Activated CD4-positive, alpha-beta T cell treated with anti-CD3 and anti-CD28 coated beads, Interleukin-2, amount 50 U/mL, for 16 hours (primary cell): ENCODE data around the gene ASGR1.

Source experiments
- DNase-seq: peaks from one replicate; pipeline ENCODE4 v3.0.0-alpha.2; 2020

The ASGR1 gene

GRCh38 chr17:7215652-7216180, 36.5 kb upstream of the ASGR1 start:
- no peak for DNase-seq

DNA sequence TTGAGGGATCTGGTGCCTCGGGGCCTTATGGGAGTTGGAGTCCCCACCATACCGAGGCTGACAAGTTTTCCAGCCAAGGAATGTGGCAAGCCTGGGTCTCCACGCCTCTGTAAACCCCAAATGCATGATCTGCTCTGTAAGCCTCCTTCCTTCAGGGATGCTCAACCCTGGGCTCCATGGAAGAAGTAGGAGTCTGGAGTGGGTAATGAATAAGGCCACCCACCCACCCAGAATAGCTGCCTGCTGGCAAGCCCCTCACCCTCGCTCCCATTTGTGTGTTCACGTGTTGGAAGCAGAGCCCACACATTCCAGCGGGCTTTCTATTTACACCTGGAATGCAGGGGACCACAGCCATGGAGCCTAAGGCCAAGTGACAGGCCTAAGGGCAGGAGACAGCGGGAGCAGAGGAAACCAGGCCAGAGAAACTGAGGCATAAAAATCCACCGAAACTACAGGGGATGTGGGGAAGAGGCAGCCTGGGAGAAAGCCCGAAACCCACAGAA, 36.0 kb upstream of the ASGR1 start:
- DNase-seq = no peak

DNA sequence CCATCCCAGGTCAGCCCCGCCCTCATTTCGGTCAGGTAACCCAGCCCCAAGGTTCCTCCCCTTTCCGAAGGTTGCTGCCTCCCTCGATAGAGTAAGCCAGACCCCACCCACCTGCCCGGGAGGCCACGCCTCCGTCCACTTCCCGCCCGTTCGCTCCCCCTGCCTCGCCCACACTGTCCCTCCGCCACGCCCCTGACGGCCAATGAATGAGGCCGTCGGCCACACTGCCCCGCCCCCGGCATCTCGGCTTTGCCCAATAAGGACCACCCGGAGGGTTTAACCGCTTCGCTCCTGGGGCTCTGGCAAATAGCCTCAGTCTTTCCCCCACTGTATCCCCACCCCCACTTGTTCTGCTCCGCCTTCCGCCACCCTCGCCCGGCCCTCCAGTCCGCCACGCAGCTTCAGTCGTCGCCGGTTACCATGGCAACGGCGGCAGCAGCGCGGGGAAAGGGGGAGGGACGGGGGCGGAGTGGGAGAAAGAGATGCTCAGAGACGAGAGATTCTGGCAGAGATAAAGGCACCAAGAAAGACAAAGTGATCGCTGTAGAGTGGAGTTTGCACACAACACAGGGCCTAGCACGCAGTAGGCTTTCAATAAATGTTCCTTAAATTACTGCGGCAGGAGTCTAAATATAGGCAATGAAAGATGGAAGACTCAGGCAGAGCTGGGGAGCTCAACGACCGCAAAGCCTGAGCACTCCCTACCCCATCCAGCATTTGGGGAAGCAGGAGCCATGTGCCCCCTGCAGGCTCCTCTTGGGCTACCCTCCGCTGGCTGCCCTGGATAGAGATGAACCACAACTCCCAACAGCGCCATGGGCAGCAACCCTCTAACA, 35.3 kb upstream of the ASGR1 start:
- peak; percentile 99 for DNase-seq

GRCh38 chr17:7213895-7214299, 34.7 kb upstream of the ASGR1 start:
- DNase-seq = peak; percentile 60

DNA sequence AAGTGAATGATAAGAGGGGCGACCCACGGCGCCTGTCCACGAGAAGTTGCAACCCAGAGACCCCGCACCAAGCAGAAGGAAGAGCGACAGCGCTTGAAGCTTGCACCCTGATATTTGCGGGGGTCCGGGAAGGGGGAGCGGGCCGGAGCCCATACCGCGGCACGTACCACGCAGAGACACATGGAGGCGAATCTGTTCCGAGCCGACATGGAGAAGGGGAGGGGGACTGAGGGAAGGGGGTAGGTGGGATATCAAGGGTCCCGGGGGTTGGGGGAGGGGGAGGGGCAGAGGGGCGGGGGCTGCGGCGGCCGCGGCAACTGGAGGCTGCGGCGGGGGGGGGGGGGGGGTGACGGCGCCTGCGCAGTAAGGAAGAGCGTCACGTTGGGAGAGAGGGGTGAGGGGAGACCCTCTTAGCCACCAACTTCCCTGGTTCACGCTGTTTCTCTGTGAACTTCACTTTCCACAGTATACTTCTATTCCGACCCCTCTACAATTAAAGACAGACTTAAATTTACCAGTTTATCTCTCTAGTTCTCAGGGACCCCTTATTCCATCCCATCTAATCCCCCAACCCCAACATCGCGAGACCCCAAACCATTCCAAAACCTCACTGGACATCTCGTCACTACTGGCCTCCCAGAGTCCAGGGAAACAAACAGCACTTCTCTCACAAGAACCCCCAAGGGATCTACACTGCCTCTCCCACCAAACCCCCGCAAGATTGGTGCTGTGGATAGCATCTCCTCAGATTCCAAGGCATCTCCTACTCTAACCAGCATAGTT, 32.5 kb upstream of the ASGR1 start:
- DNase-seq = no peak

GRCh38 chr17:7208754-7209460, 29.7 kb upstream of the ASGR1 start:
- DNase-seq = no peak

GRCh38 chr17:7208027-7208571, 28.9 kb upstream of the ASGR1 start:
- DNase-seq = no peak

- DNase-seq = no peak
Measured at GRCh38 chr17:7207120-7208001, 28.2 kb upstream of the ASGR1 start.

- no peak for DNase-seq
Measured at GRCh38 chr17:7205561-7205960, 26.4 kb upstream of the ASGR1 start.

DNA sequence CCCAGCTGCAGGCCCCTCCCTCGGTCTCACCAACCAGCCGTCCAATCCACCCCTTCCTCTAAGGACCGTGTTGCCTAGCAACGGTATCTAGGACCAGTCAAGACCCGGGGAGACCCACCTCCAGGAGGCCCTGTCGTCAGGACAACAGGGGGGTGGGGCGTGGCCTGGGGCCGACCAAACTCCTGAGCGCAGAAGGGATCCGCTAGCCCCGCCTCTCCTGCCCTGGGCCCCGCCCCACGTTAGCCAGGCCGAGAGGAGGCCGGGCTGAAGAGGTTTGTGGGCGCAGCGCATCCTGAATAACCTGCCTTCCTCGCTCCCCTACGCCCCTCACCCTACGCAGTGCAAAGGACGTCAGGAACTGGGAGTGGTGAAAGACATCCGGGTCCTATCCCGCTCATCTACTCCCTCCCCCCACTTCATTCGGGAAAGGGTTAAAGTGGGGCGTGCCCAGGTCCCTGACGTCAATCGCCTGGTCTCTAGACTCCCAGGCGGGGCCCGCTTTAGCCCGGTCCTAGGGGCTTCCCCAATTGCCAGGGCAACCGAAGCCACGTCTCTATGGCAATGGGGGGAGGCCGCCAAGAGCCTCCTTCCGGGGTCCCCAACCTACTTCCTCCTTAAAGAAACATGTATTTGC, 25.8 kb upstream of the ASGR1 start:
- peak; percentile 92 for DNase-seq

- DNase-seq = no peak
Measured at GRCh38 chr17:7204336-7204735, 25.2 kb upstream of the ASGR1 start.

DNA sequence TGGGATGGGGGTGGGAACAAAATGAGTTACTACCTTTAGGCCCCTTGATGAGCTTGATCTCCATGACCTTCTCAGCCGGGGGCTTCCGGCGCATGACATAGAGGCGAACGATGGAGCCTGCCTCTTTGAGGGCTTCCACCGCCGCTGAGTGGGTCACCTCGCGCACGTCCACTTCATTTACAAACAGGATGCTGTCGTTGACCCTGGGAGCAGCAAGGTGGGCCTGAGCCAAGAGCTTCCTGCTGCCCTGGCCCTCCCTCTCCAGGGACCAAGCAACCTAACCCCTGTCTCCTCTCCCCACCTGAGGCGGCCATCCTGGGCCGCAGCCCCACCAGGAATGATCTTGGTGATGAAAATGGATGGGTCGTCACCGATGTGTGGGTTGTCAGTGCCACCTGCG, 24.2 kb upstream of the ASGR1 start:
- no peak for DNase-seq

GRCh38 chr17:7196651-7197401, 17.7 kb upstream of the ASGR1 start:
- no peak for DNase-seq

DNA sequence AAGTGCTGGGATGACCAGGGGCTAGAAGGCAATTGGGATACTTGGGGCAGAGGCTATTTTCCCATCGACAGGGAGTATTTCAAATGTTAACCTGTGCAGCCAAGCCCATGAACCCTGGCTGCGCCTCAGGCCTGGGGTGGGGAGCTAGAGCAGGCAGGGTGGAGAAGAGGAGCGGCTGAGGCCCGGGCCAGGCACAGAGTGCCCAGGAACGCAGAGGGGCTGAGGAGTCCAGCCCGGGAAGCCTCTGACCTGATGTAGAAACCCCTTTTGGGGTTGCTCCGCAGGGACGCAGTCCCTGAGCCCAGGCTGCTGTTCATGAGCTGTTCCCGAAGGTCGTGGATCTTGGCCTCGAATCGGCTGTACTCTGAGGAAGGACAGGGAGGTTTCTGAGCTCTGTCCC, 16.8 kb upstream of the ASGR1 start:
- no peak for DNase-seq

- DNase-seq = no peak
Measured at GRCh38 chr17:7192271-7192937, 13.2 kb upstream of the ASGR1 start.

- DNase-seq = peak; percentile 25
Measured at GRCh38 chr17:7191571-7192270, 12.6 kb upstream of the ASGR1 start.

GRCh38 chr17:7191069-7191468, 11.9 kb upstream of the ASGR1 start:
- DNase-seq = no peak

- DNase-seq = no peak
Measured at GRCh38 chr17:7190276-7190917, 11.2 kb upstream of the ASGR1 start.

- DNase-seq = no peak
Measured at GRCh38 chr17:7186241-7186640, 7.1 kb upstream of the ASGR1 start.
